H1 (cell line): ENCODE results near the gene PCNP. TPM values are rescaled to one million over a fixed set of nuclear protein-coding genes. Genes with fewer than 3 reads are reported as not detected.

Source experiments
- CTCF ChIA-PET: fragments of 300-600 bp; sonication (Branson Sonifier 250); formaldehyde crosslinking; loops from one replicate; lab custom pipeline; 2021; ENCODE audit not compliant: partially characterized antibody; lab: Charles Lee
- POLR2A ChIA-PET: fragments of 300-600 bp; sonication (Branson Sonifier 250); formaldehyde crosslinking; loops from one replicate; lab custom pipeline; 2021; ENCODE audit warnings: inconsistent platforms; ENCODE audit not compliant: partially characterized antibody; lab: Charles Lee
- DNase-seq, 2 experiments: peaks; one replicate each; pipeline versions ENCODE4 v3.0.0 to v3.0.0-alpha.2; 2010 to 2022; ENCODE audit warnings: low spot score in 2 of 2, low read depth in 1 of 2, mixed read lengths in 1 of 2
- FAIRE-seq: peaks from 2 replicates; lab custom pipeline; 2011; peaks lifted over from hg19 to GRCh38; lab: Jason Lieb, UNC
- H2AFZ ChIP-seq: 2 replicates; pipeline ENCODE4 v1.8.1; 2012; ENCODE audit warnings: low read length, inconsistent platforms
- H2AK5ac ChIP-seq: 2 replicates; pipeline ENCODE4 v1.6.1; 2013; ENCODE audit warnings: low read depth, low read length
- H2BK120ac ChIP-seq: replicated peaks from 2 replicates; pipeline ENCODE3; 2013; ENCODE audit warnings: low read depth, low read length, inconsistent platforms
- H2BK12ac ChIP-seq: 2 replicates; pipeline ENCODE4 v1.6.1; 2013; ENCODE audit warnings: low read depth, low read length
- H2BK15ac ChIP-seq: 2 replicates; pipeline ENCODE4 v1.6.1; 2013; ENCODE audit warnings: low read length
- H2BK20ac ChIP-seq: 2 replicates; pipeline ENCODE4 v1.6.1; 2013; ENCODE audit warnings: low read length
- H2BK5ac ChIP-seq: 2 replicates; pipeline ENCODE4 v1.6.1; 2013; ENCODE audit warnings: low read depth, low read length
- H3K14ac ChIP-seq: 2 replicates; pipeline ENCODE4 v1.6.1; 2013; ENCODE audit warnings: inconsistent platforms; ENCODE audit not compliant: insufficient read length
- H3K18ac ChIP-seq: 2 replicates; pipeline ENCODE4 v1.6.1; 2013; ENCODE audit warnings: low read length; ENCODE audit errors: extremely low read depth
- H3K23ac ChIP-seq: 2 replicates; pipeline ENCODE4 v1.6.1; 2013; ENCODE audit warnings: inconsistent platforms; ENCODE audit not compliant: insufficient read length
- H3K23me2 ChIP-seq: 2 replicates; pipeline ENCODE4 v1.6.1; 2013; ENCODE audit warnings: low read depth, low read length
- H3K27ac ChIP-seq: 2 replicates; pipeline ENCODE4 v1.6.1; 2011; ENCODE audit warnings: low read depth, low read length, inconsistent platforms
- H3K27me3 ChIP-seq, 4 experiments: replicated peaks in 1 of 4; 1 replicate in 1 of 4; 2 replicates in 3 of 4; pipeline versions ENCODE4 v1.6.1 to v1.8.1; 2011 to 2013; ENCODE audit warnings: low read length in 3 of 4, mild to moderate bottlenecking in 3 of 4, inconsistent platforms in 2 of 4, mixed read lengths in 2 of 4, moderate library complexity in 1 of 4; ENCODE audit not compliant: control insufficient read depth in 3 of 4, insufficient read depth in 3 of 4; ENCODE audit errors: extremely low read depth in 1 of 4
- H3K36me3 ChIP-seq, 4 experiments: 2 replicates each; pipeline versions ENCODE4 v1.6.1 to v1.8.1; 2011 to 2013; ENCODE audit warnings: mild to moderate bottlenecking in 4 of 4, low read length in 3 of 4, moderate library complexity in 2 of 4, control low read depth in 1 of 4, inconsistent platforms in 1 of 4; ENCODE audit not compliant: insufficient read depth in 4 of 4, control insufficient read depth in 2 of 4
- H3K4ac ChIP-seq: replicated peaks from 2 replicates; pipeline ENCODE3; 2013; ENCODE audit warnings: low read length, low read depth, mixed read lengths, inconsistent platforms; ENCODE audit not compliant: insufficient read length
- H3K4me1 ChIP-seq, 4 experiments: replicated peaks in 1 of 4; 1 replicate in 1 of 4; 2 replicates in 3 of 4; pipeline versions ENCODE4 v1.6.1 to v1.8.1; 2011 to 2013; ENCODE audit warnings: low read length in 3 of 4, inconsistent platforms in 2 of 4, mixed read lengths in 1 of 4; ENCODE audit not compliant: insufficient read depth in 4 of 4, control insufficient read depth in 3 of 4
- H3K4me2 ChIP-seq, 2 experiments: 2 replicates each; pipeline versions ENCODE4 v1.6.1 to v1.8.1; 2011 to 2013; ENCODE audit warnings: low read depth in 2 of 2, low read length in 2 of 2, control low read depth in 1 of 2, inconsistent platforms in 1 of 2, mild to moderate bottlenecking in 1 of 2; ENCODE audit not compliant: insufficient read depth in 1 of 2
- H3K4me3 ChIP-seq, 4 experiments: fragments of 200-600, 300-600 bp in 1 of 4; sonication (generic), shearing (Covaris generic), sonication (Bioruptor Twin) in 1 of 4; 2 replicates each; pipeline versions ENCODE4 v1.5.1 to v1.8.1; 2011 to 2016; ENCODE audit warnings: low read length in 4 of 4, low read depth in 3 of 4, control low read depth in 2 of 4, inconsistent platforms in 2 of 4, mild to moderate bottlenecking in 2 of 4, mixed read lengths in 1 of 4, moderate library complexity in 1 of 4; ENCODE audit not compliant: insufficient read depth in 2 of 4; ENCODE audit errors: extremely low read depth in 1 of 4
- H3K56ac ChIP-seq: replicated peaks from 2 replicates; pipeline ENCODE3; 2013; ENCODE audit warnings: low read depth, mild to moderate bottlenecking, mixed read lengths, low read length, inconsistent platforms; ENCODE audit not compliant: insufficient read length
- H3K79me1 ChIP-seq: 2 replicates; pipeline ENCODE4 v1.6.1; 2013; ENCODE audit warnings: low read depth, low read length, control low read depth
- H3K79me2 ChIP-seq, 2 experiments: 2 replicates each; pipeline versions ENCODE4 v1.6.1 to v1.8.1; 2012 to 2013; ENCODE audit warnings: low read length in 2 of 2, mild to moderate bottlenecking in 2 of 2, inconsistent platforms in 1 of 2; ENCODE audit not compliant: insufficient read depth in 2 of 2, control insufficient read depth in 1 of 2
- H3K9ac ChIP-seq, 4 experiments: replicated peaks in 1 of 4; 1 replicate in 1 of 4; 2 replicates in 3 of 4; pipeline versions ENCODE4 v1.6.1 to v1.8.1; 2011 to 2013; ENCODE audit warnings: low read depth in 3 of 4, low read length in 3 of 4, control low read depth in 2 of 4, mild to moderate bottlenecking in 2 of 4, moderate library complexity in 2 of 4, inconsistent platforms in 1 of 4; ENCODE audit errors: extremely low read depth in 1 of 4
- H3K9me3 ChIP-seq, 2 experiments: 2 replicates each; pipeline versions ENCODE4 v1.6.1 to v1.8.1; 2012 to 2013; ENCODE audit warnings: mild to moderate bottlenecking in 2 of 2, moderate library complexity in 2 of 2, control low read depth in 1 of 2, inconsistent platforms in 1 of 2, low read depth in 1 of 2, low read length in 1 of 2, mixed read lengths in 1 of 2; ENCODE audit not compliant: insufficient read depth in 2 of 2
- H4K20me1 ChIP-seq, 2 experiments: replicated peaks in 1 of 2; 2 replicates each; pipeline versions ENCODE3 to v1.8.1; 2011 to 2013; ENCODE audit warnings: inconsistent platforms in 2 of 2, low read length in 2 of 2, mild to moderate bottlenecking in 1 of 2; ENCODE audit not compliant: insufficient read depth in 2 of 2, control insufficient read depth in 1 of 2
- H4K5ac ChIP-seq: 2 replicates; pipeline ENCODE4 v1.6.1; 2013; ENCODE audit warnings: low read length, low read depth, mixed read lengths, inconsistent platforms; ENCODE audit not compliant: insufficient read length
- H4K8ac ChIP-seq: 2 replicates; pipeline ENCODE4 v1.8.0; 2013; ENCODE audit warnings: mild to moderate bottlenecking, moderate library complexity, low read length, inconsistent platforms; ENCODE audit not compliant: insufficient read depth; ENCODE audit errors: extremely low read depth
- H4K91ac ChIP-seq: replicated peaks from 2 replicates; pipeline ENCODE3; 2013; ENCODE audit warnings: low read length, mixed read lengths, inconsistent platforms; ENCODE audit not compliant: insufficient read length
- CTCF ChIP-seq, 3 experiments: IDR thresholded peaks; 1 replicate in 2 of 3; 2 replicates in 1 of 3; pipeline versions ENCODE4 v1.5.1 to v1.6.1; 2011; ENCODE audit warnings: low read length in 3 of 3, mild to moderate bottlenecking in 3 of 3, inconsistent platforms in 2 of 3, low read depth in 1 of 3, moderate library complexity in 1 of 3; ENCODE audit not compliant: insufficient read depth in 1 of 3; ENCODE audit errors: control extremely low read depth in 1 of 3
- NRF1 ChIP-seq: IDR thresholded peaks from 2 replicates; pipeline ENCODE4 v1.6.1; 2011; ENCODE audit warnings: mild to moderate bottlenecking, low read depth, low read length, improper control_type of control experiment
- RAD21 ChIP-seq, 2 experiments: IDR thresholded peaks in 1 of 2; conservative IDR thresholded peaks in 1 of 2; 2 replicates each; pipeline ENCODE4 v1.6.1; 2011; ENCODE audit warnings: low read depth in 2 of 2, low read length in 2 of 2, improper control_type of control experiment in 1 of 2, inconsistent platforms in 1 of 2, mild to moderate bottlenecking in 1 of 2, moderate library complexity in 1 of 2
- WGBS, 2 experiments: shearing (Covaris generic) in 1 of 2; methylation state at CpG; one replicate each; pipeline versions ENCODE4 v1.1.6 to v1.1.7; 2013 to 2015; ENCODE audit warnings: low lambda C conversion rate in 2 of 2, mixed read lengths in 2 of 2, inconsistent platforms in 1 of 2, low coverage in 1 of 2, missing lambda C conversion rate in 1 of 2; ENCODE audit not compliant: insufficient replicate concordance in 2 of 2, insufficient coverage in 1 of 2, insufficient read length in 1 of 2; ENCODE audit errors: extremely low coverage in 1 of 2, missing lambda C conversion rate in 1 of 2; 5-methylcytosine and 5-hydroxymethylcytosine counted together
- polyA plus RNA-seq, 7 experiments: library from polyadenylated mRNA; depleted of rRNA in 3 of 7; stranded (reverse) in 5 of 7; unstranded in 2 of 7; fragments of >200 nt in 5 of 7; fragments of 200-250 nt in 2 of 7; gene quantifications; 1 replicate in 5 of 7; 2 replicates in 1 of 7; 4 replicates in 1 of 7; pipeline versions ENCODE4 v1.2.1 to v1.2.3, GENCODE V29; 2011 to 2013; ENCODE audit warnings: missing spikeins in 2 of 7, mixed read lengths in 2 of 7
- total RNA-seq: library from RNA; stranded (reverse); fragmentation: NEBNext Ultra II Directional; extraction: Animal tissue kit (Norgen Biotek cat#: 25700); gene quantifications from 2 replicates; pipeline ENCODE4 v1.2.1, GENCODE V29; 2021

Gene PCNP
- total and polyA plus RNA-seq, 2 of the 8 experiments (the other 6 are each of a cell fraction or from before 2014, with no cell fraction given) = 29.1 to 192 TPM

- no peak overlapping the region for H2AK5ac ChIP-seq
- no peak overlapping the region for H3K18ac ChIP-seq
- H3K56ac ChIP-seq = no peak overlapping the region
- H2BK15ac ChIP-seq = no peak overlapping the region
- H3K4me3 ChIP-seq = no peak overlapping the region
- no peak overlapping the region for H2BK120ac ChIP-seq
- no peak overlapping the region for H3K4me2 ChIP-seq
- no peaks in the 10 kb centered on the region for H3K27me3 ChIP-seq
- no peak overlapping the region for H2BK20ac ChIP-seq
- POLR2A ChIA-PET = no interaction called here
- peaks cover 10 to 19% of the 10 kb centered on the region in 2 experiments; a peak in 3 of 4 replicates for H3K9me3 ChIP-seq
- H4K5ac ChIP-seq = no peak overlapping the region
- H2BK12ac ChIP-seq = no peak overlapping the region
- no peak overlapping the region for H4K91ac ChIP-seq
- no peaks in the 10 kb centered on the region for H3K79me2 ChIP-seq
- H4K20me1 ChIP-seq = no peaks in the 10 kb centered on the region
- no peak overlapping the region for H3K14ac ChIP-seq
- no peak overlapping the region for H2BK5ac ChIP-seq
- FAIRE-seq (no peak), DNase-seq (no peak)
- peaks cover 0 to 7% (median 2%) of the 10 kb centered on the region in 4 experiments; a peak in 2 of 7 replicates for H3K4me1 ChIP-seq
- H3K23ac ChIP-seq = no peak overlapping the region
- TF ChIP-seq CTCF (IDR thresholded peaks at IDR 0.05; ENCODE audit: control extremely low read depth in 1 of 3, insufficient read depth in 1 of 3, low read depth in 1 of 3, low read length in 3 of 3) (peak in 2 of 3 experiments; percentile 11 to 29; a peak in 2 of 4 replicates), RAD21 (IDR thresholded peaks at IDR 0.05 in 1 of 2, conservative IDR thresholded peaks at IDR 0.05 in 1 of 2; ENCODE audit: low read depth in 2 of 2, low read length in 2 of 2) (peak; percentile 46 to 57), NRF1 (no peak)
- no peaks in the 10 kb centered on the region for H3K23me2 ChIP-seq
- CTCF ChIA-PET = interaction anchor here (0.6 to 1.7 kb wide), 6 partner anchors 9 to 389 kb away, joined by 3 to 5 read pairs (median 4); partner anchors contain the start of gene TRMT10C
- no peak overlapping the region for H2AFZ ChIP-seq
- H3K36me3 ChIP-seq = no peaks in the 10 kb centered on the region
- H3K27ac ChIP-seq = no peak overlapping the region
- 73% methylated on average over 1 of the region's 1 CpG; no CpG with 5 or more reads in 1 of the 2 experiments for WGBS, 2 experiments
- no peak overlapping the region for H4K8ac ChIP-seq
- H3K79me1 ChIP-seq = no peaks in the 10 kb centered on the region
- no peak overlapping the region for H3K9ac ChIP-seq
- H3K4ac ChIP-seq = no peak overlapping the region
Observed at GRCh38 chr3:101544161-101544850, 29.7 kb upstream of the PCNP start.
